Endothelial cell of umbilical vein (primary cell): ENCODE measurements around the gene LPP.

ENCODE experiments used
- EZH2 ChIP-seq: IDR thresholded peaks from 2 replicates; pipeline ENCODE4 v1.6.1; 2012; ENCODE audit warnings: borderline replicate concordance, low read depth, mild to moderate bottlenecking, moderate library complexity, low read length, inconsistent platforms; ENCODE audit not compliant: severe bottlenecking
- MYC ChIP-seq: IDR thresholded peaks from one replicate; pipeline ENCODE4 v1.6.1; 2011; ENCODE audit warnings: mild to moderate bottlenecking, low read depth, low read length
- POLR2A ChIP-seq: IDR thresholded peaks from 2 replicates; pipeline ENCODE4 v1.6.1; 2012; ENCODE audit warnings: low read depth, mild to moderate bottlenecking, control low read depth, low read length
- POLR2AphosphoS5 ChIP-seq: IDR thresholded peaks from 2 replicates; pipeline ENCODE4 v1.6.1; 2012; ENCODE audit warnings: low read depth, mild to moderate bottlenecking, control low read depth, low read length, moderate library complexity; ENCODE audit not compliant: insufficient read depth
- TF ChIP-seq, protein P1 (sequence below), 2 donors: IDR thresholded peaks; 1 replicate in 1 of 2; 2 replicates in 1 of 2; pipeline ENCODE4 v1.5.1; 2011; ENCODE audit warnings: low read length in 2 of 2, mild to moderate bottlenecking in 2 of 2, moderate library complexity in 2 of 2, control low read depth in 1 of 2, inconsistent platforms in 1 of 2, low read depth in 1 of 2; ENCODE audit not compliant: insufficient read depth in 1 of 2; ENCODE audit errors: extremely low read depth in 1 of 2
- TF ChIP-seq, protein P2 (sequence below): IDR thresholded peaks from 2 replicates; pipeline ENCODE4 v1.6.1; 2011; ENCODE audit not compliant: insufficient read depth, insufficient read length

DNA sequence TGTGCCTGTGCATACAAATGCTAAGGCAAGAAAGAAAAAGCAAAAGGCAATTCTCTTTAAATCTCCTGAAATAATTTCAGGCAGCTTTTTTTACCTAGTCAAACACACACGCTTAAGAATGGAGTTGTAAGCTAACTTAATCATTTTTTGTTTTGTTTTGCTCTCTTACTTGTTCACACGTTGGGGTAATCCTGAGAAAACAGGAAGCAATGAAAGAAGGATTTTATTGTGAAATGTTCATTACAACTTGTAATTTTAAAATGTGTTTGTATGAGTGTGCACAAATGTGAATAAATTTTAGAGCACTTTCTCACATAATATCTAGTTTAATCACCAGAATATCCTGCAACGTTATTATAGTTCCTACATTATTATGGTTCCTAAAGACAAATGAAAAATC lies 263.8 kb downstream of the LPP start:
- no peak for TF ChIP-seq EZH2
- no peak for TF ChIP-seq POLR2A
- no peak for TF ChIP-seq MYC
- TF ChIP-seq, protein P1, sequence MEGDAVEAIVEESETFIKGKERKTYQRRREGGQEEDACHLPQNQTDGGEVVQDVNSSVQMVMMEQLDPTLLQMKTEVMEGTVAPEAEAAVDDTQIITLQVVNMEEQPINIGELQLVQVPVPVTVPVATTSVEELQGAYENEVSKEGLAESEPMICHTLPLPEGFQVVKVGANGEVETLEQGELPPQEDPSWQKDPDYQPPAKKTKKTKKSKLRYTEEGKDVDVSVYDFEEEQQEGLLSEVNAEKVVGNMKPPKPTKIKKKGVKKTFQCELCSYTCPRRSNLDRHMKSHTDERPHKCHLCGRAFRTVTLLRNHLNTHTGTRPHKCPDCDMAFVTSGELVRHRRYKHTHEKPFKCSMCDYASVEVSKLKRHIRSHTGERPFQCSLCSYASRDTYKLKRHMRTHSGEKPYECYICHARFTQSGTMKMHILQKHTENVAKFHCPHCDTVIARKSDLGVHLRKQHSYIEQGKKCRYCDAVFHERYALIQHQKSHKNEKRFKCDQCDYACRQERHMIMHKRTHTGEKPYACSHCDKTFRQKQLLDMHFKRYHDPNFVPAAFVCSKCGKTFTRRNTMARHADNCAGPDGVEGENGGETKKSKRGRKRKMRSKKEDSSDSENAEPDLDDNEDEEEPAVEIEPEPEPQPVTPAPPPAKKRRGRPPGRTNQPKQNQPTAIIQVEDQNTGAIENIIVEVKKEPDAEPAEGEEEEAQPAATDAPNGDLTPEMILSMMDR (IDR thresholded peaks at IDR 0.05; ENCODE audit: extremely low read depth in 1 of 2, insufficient read depth in 1 of 2, low read depth in 1 of 2, low read length in 2 of 2): no peak
- TF ChIP-seq POLR2AphosphoS5: no peak
- TF ChIP-seq, protein P2, sequence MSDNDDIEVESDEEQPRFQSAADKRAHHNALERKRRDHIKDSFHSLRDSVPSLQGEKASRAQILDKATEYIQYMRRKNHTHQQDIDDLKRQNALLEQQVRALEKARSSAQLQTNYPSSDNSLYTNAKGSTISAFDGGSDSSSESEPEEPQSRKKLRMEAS: no peak
